ENCODE results near the gene FNTB. TPM values are rescaled to one million over a fixed set of nuclear protein-coding genes. Genes with fewer than 3 reads are reported as not detected.

FNTB gene
- total and polyA plus RNA-seq, 9 of the 15 experiments (the other 6 are each of a cell fraction or from before 2014, with no cell fraction given) = 6.9 to 23.2 (median 12.2) TPM

DNA sequence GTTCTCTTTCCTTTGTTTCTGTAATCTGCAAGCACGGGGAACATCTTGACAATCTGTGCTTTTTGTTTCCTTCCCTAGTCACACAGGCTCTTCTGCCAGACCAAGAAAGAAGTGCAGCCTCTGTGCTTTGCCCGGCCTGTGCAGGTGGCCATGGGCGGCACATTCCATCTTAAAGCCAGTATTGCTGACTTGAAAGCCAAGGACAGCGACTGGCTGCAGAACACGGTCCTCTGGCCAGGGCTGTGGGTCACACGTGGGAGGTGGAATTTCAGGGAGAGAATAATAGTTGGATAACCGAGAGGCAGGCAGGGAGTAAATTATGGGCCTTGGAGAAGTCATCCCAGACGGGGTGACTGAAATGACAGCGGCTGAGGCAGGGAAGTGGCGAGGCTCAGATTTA is 24.8 kb downstream of the FNTB start (continued):
- TF ChIP-seq ZNF23 (CRISPR knock-in tag; IDR thresholded peaks at IDR 0.05) (no peak), SRSF7 (optimal IDR thresholded peaks at IDR 0.05; ENCODE audit: low read depth, low read length) (no peak), ZNF197 (CRISPR knock-in tag; IDR thresholded peaks at IDR 0.05; ENCODE audit: low read depth) (no peak), SMARCB1 (IDR thresholded peaks at IDR 0.05; ENCODE audit: insufficient read length, low read depth) (no peak), RAD21 (CRISPR knock-in tag; conservative IDR thresholded peaks at IDR 0.05 in 1 of 2, IDR thresholded peaks at IDR 0.05 in 1 of 2) (no peak), POLR3A (IDR thresholded peaks at IDR 0.05; ENCODE audit: borderline replicate concordance, extremely low read depth, insufficient read depth, insufficient read length) (no peak), ETV5 (CRISPR knock-in tag; IDR thresholded peaks at IDR 0.05; ENCODE audit: low read depth) (no peak), HMBOX1 (IDR thresholded peaks at IDR 0.05) (no peak), NUFIP1 (IDR thresholded peaks at IDR 0.05; ENCODE audit: partially characterized antibody) (no peak)
- TF ChIP-seq, protein P1, sequence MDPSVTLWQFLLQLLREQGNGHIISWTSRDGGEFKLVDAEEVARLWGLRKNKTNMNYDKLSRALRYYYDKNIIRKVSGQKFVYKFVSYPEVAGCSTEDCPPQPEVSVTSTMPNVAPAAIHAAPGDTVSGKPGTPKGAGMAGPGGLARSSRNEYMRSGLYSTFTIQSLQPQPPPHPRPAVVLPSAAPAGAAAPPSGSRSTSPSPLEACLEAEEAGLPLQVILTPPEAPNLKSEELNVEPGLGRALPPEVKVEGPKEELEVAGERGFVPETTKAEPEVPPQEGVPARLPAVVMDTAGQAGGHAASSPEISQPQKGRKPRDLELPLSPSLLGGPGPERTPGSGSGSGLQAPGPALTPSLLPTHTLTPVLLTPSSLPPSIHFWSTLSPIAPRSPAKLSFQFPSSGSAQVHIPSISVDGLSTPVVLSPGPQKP (CRISPR knock-in tag; IDR thresholded peaks at IDR 0.05) = no peak

Measured in K562 (cell line).